Measurements from ENCODE around the gene CRYBG1. TPM values are rescaled to one million over a fixed set of nuclear protein-coding genes. Genes with fewer than 3 reads are reported as not detected.
A peak's percentile ranks its signal among the peaks of the same experiment; 100 is the strongest.

CRYBG1 gene
- total RNA-seq, 1 donor from 2014 or later, result 10.2 TPM

- intact Hi-C loops (cut with micrococcal nuclease), result no loop called here
- H3K4me1 Mint-ChIP-seq (ENCODE audit: low read depth), result no peaks in the 10 kb centered on the region
- H3K9me3 Mint-ChIP-seq, result no peaks in the 10 kb centered on the region
- peaks cover 2% of the 10 kb centered on the region for H3K27me3 Mint-ChIP-seq (ENCODE audit: insufficient read depth)
- peaks cover 9% of the 10 kb centered on the region for H3K36me3 Mint-ChIP-seq (ENCODE audit: low read depth)
- no peak overlapping the region for H3K27ac Mint-ChIP-seq
- no peak for DNase-seq (ENCODE audit: low spot score)
- H3K4me3 Mint-ChIP-seq, result no peak overlapping the region
These were observed 230.8 kb downstream of the CRYBG1 start for GRCh38 chr6:106591111-106591825.

- no peaks in the 10 kb centered on the region for H3K4me1 Mint-ChIP-seq (ENCODE audit: low read depth)
- H3K4me3 Mint-ChIP-seq, result no peak overlapping the region
- H3K27ac Mint-ChIP-seq, result no peak overlapping the region
- intact Hi-C loops (cut with micrococcal nuclease), result no loop called here
- peaks cover 6% of the 10 kb centered on the region for H3K9me3 Mint-ChIP-seq
- no peak for DNase-seq (ENCODE audit: low spot score)
- H3K27me3 Mint-ChIP-seq (ENCODE audit: insufficient read depth), result no peaks in the 10 kb centered on the region
- peaks cover 2% of the 10 kb centered on the region for H3K36me3 Mint-ChIP-seq (ENCODE audit: low read depth)
These were observed 238.9 kb downstream of the CRYBG1 start for GRCh38 chr6:106599440-106599839.

- Mint-ChIP-seq H3K36me3 (ENCODE audit: low read depth) (peaks cover 2% of the 10 kb centered on the region), H3K27ac (no peak overlapping the region), H3K9me3 (peaks cover 6% of the 10 kb centered on the region), H3K4me3 (no peak overlapping the region), H3K4me1 (ENCODE audit: low read depth) (no peaks in the 10 kb centered on the region), H3K27me3 (ENCODE audit: insufficient read depth) (no peaks in the 10 kb centered on the region)
- intact Hi-C loops (cut with micrococcal nuclease), result no loop called here
- DNase-seq (ENCODE audit: low spot score), result no peak
These were observed 239.8 kb downstream of the CRYBG1 start for GRCh38 chr6:106600329-106600728.

GRCh38 chr6:106608080-106608668 is 247.7 kb downstream of the CRYBG1 start:
- no peak overlapping the region for H3K27ac Mint-ChIP-seq
- intact Hi-C loops (cut with micrococcal nuclease), result loop anchor here (1.0 to 5.0 kb wide), 4 partner anchors 21 to 389 kb away; partner anchors contain the start of genes QRSL1 and RTN4IP1
- H3K27me3 Mint-ChIP-seq (ENCODE audit: insufficient read depth), result no peaks in the 10 kb centered on the region
- H3K4me1 Mint-ChIP-seq (ENCODE audit: low read depth), result peaks cover 9% of the 10 kb centered on the region
- no peaks in the 10 kb centered on the region for H3K9me3 Mint-ChIP-seq
- no peak for DNase-seq (ENCODE audit: low spot score)
- peaks cover 11% of the 10 kb centered on the region for H3K36me3 Mint-ChIP-seq (ENCODE audit: low read depth)
- no peak overlapping the region for H3K4me3 Mint-ChIP-seq

GRCh38 chr6:106609699-106610098 is 249.2 kb downstream of the CRYBG1 start:
- no peak overlapping the region for H3K27ac Mint-ChIP-seq
- DNase-seq (ENCODE audit: low spot score), result no peak
- H3K36me3 Mint-ChIP-seq (ENCODE audit: low read depth), result peaks cover 17% of the 10 kb centered on the region
- no peaks in the 10 kb centered on the region for H3K9me3 Mint-ChIP-seq
- no peak overlapping the region for H3K4me3 Mint-ChIP-seq
- peaks cover 23% of the 10 kb centered on the region for H3K4me1 Mint-ChIP-seq (ENCODE audit: low read depth)
- intact Hi-C loops (cut with micrococcal nuclease), result loop anchor here (5.0 kb wide), 1 partner anchor 272 kb away; no protein-coding TSS in a partner anchor
- H3K27me3 Mint-ChIP-seq (ENCODE audit: insufficient read depth), result no peaks in the 10 kb centered on the region

GRCh38 chr6:106611030-106611429 is 250.5 kb downstream of the CRYBG1 start:
- no peak for DNase-seq (ENCODE audit: low spot score)
- Mint-ChIP-seq H3K36me3 (ENCODE audit: low read depth) (peaks cover 20% of the 10 kb centered on the region), H3K9me3 (no peaks in the 10 kb centered on the region), H3K27ac (no peak overlapping the region), H3K27me3 (ENCODE audit: insufficient read depth) (no peaks in the 10 kb centered on the region), H3K4me3 (no peak overlapping the region), H3K4me1 (ENCODE audit: low read depth) (peaks cover 23% of the 10 kb centered on the region)
- intact Hi-C loops (cut with micrococcal nuclease), result no loop called here

GRCh38 chr6:106612671-106613416 is 252.3 kb downstream of the CRYBG1 start:
- H3K27ac Mint-ChIP-seq, result peak overlapping the region; percentile 6
- H3K4me1 Mint-ChIP-seq (ENCODE audit: low read depth), result peaks cover 23% of the 10 kb centered on the region
- no peaks in the 10 kb centered on the region for H3K9me3 Mint-ChIP-seq
- H3K27me3 Mint-ChIP-seq (ENCODE audit: insufficient read depth), result no peaks in the 10 kb centered on the region
- DNase-seq (ENCODE audit: low spot score), result no peak
- intact Hi-C loops (cut with micrococcal nuclease), result loop anchor here (1.0 kb wide), 1 partner anchor 16 kb away; the partner anchor contains the start of genes QRSL1 and RTN4IP1
- peak overlapping the region; percentile 1 for H3K4me3 Mint-ChIP-seq
- peaks cover 20% of the 10 kb centered on the region for H3K36me3 Mint-ChIP-seq (ENCODE audit: low read depth)

- Mint-ChIP-seq H3K4me3 (no peak overlapping the region), H3K9me3 (no peaks in the 10 kb centered on the region), H3K27ac (no peak overlapping the region), H3K27me3 (ENCODE audit: insufficient read depth) (no peaks in the 10 kb centered on the region), H3K4me1 (ENCODE audit: low read depth) (peaks cover 28% of the 10 kb centered on the region), H3K36me3 (ENCODE audit: low read depth) (peaks cover 25% of the 10 kb centered on the region)
- intact Hi-C loops (cut with micrococcal nuclease), result loop anchor here (1.0 kb wide), 1 partner anchor 16 kb away; the partner anchor contains the start of genes QRSL1 and RTN4IP1
- DNase-seq (ENCODE audit: low spot score), result no peak
These were observed 253.1 kb downstream of the CRYBG1 start for GRCh38 chr6:106613590-106613989.

GRCh38 chr6:106614166-106614565 is 253.6 kb downstream of the CRYBG1 start:
- intact Hi-C loops (cut with micrococcal nuclease), result no loop called here
- H3K4me3 Mint-ChIP-seq, result no peak overlapping the region
- H3K4me1 Mint-ChIP-seq (ENCODE audit: low read depth), result peaks cover 28% of the 10 kb centered on the region
- DNase-seq (ENCODE audit: low spot score), result no peak
- H3K9me3 Mint-ChIP-seq, result no peaks in the 10 kb centered on the region
- H3K27me3 Mint-ChIP-seq (ENCODE audit: insufficient read depth), result no peaks in the 10 kb centered on the region
- H3K27ac Mint-ChIP-seq, result peak overlapping the region; percentile 24
- peaks cover 29% of the 10 kb centered on the region for H3K36me3 Mint-ChIP-seq (ENCODE audit: low read depth)

GRCh38 chr6:106614592-106615257 is 254.2 kb downstream of the CRYBG1 start:
- Mint-ChIP-seq H3K27ac (no peak overlapping the region), H3K4me3 (no peak overlapping the region), H3K27me3 (ENCODE audit: insufficient read depth) (no peaks in the 10 kb centered on the region), H3K36me3 (ENCODE audit: low read depth) (peaks cover 29% of the 10 kb centered on the region), H3K4me1 (ENCODE audit: low read depth) (peaks cover 28% of the 10 kb centered on the region), H3K9me3 (no peaks in the 10 kb centered on the region)
- no peak for DNase-seq (ENCODE audit: low spot score)
- intact Hi-C loops (cut with micrococcal nuclease), result no loop called here

GRCh38 chr6:106617302-106617701 is 256.8 kb downstream of the CRYBG1 start:
- H3K4me3 Mint-ChIP-seq, result no peak overlapping the region
- H3K27ac Mint-ChIP-seq, result no peak overlapping the region
- peaks cover 28% of the 10 kb centered on the region for H3K4me1 Mint-ChIP-seq (ENCODE audit: low read depth)
- H3K27me3 Mint-ChIP-seq (ENCODE audit: insufficient read depth), result no peaks in the 10 kb centered on the region
- intact Hi-C loops (cut with micrococcal nuclease), result no loop called here
- DNase-seq (ENCODE audit: low spot score), result no peak
- peaks cover 28% of the 10 kb centered on the region for H3K36me3 Mint-ChIP-seq (ENCODE audit: low read depth)
- no peaks in the 10 kb centered on the region for H3K9me3 Mint-ChIP-seq

- Mint-ChIP-seq H3K36me3 (ENCODE audit: low read depth) (peaks cover 26% of the 10 kb centered on the region), H3K4me1 (ENCODE audit: low read depth) (peaks cover 22% of the 10 kb centered on the region), H3K27ac (no peak overlapping the region), H3K27me3 (ENCODE audit: insufficient read depth) (no peaks in the 10 kb centered on the region), H3K9me3 (peaks cover under 1% of the 10 kb centered on the region), H3K4me3 (no peak overlapping the region)
- no peak for DNase-seq (ENCODE audit: low spot score)
- intact Hi-C loops (cut with micrococcal nuclease), result no loop called here
These were observed 257.3 kb downstream of the CRYBG1 start for GRCh38 chr6:106617857-106618256.
